NCI-H1694 treated with DMSO at 0.1 percent for 48 hours (cell line): Measurements from ENCODE around the gene TBC1D22B.

ENCODE experiments used
- DNase-seq: peaks from one replicate; lab custom pipeline; 2025; lab: John Stamatoyannopoulos, UW

Gene TBC1D22B

DNA sequence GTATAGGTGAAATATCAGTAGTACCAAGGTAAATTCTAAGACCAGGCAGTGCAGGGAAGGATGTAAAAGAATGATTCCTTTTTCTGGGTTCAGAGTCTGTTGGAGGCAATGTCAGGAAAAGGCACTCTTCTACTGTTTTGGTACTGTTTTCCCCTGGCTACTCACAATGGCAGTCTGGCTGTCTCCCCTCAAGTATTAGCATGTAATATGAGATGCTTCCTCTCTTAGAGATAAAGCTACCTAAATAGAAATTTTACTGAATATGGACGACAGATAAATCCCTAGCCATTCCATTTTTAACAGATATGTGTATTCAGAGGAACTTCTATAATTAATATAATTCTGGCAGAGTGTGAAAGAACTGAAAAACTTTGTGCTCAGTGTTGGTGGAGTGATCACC is 99.7 kb downstream of the TBC1D22B start:
- DNase-seq: no peak

DNA sequence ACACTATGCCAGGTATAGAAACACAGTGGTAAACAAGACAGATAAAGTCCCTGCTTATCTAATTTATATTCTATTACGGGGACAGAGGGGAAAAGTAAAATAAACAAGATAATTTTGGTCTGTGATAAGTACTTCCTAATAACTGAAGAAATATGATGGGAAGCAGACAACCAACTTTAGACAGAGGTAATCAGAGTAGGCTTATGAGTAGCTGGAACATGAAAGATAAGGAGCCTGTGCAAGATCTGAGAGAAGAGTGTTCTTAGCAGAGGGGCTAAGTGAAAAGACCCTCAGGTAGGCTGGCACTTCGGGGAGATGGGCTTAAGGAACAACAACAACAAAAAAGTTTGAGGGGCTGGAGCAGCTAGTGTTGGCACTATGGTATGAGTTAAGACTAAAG is 100.3 kb downstream of the TBC1D22B start:
- DNase-seq: no peak

DNA sequence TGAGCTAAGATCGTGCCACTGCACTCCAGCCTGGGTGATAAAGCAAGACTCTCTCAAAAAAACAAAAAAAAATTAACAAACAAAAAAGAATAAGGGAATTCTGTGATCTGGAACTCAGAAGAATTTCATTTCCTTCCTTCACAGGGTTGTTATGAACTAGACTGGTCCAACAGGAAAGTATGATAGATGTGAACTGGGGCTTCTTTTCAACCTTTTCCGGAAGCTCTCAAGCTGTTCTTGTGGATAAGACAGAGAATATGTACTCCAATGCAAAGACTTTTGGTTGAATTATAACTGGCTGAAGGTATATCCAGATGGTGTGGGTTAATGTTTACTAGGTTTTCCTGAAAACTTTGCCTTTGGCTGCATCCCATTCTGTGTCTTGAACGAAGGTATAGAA is 101.5 kb downstream of the TBC1D22B start:
- DNase-seq: no peak

DNA sequence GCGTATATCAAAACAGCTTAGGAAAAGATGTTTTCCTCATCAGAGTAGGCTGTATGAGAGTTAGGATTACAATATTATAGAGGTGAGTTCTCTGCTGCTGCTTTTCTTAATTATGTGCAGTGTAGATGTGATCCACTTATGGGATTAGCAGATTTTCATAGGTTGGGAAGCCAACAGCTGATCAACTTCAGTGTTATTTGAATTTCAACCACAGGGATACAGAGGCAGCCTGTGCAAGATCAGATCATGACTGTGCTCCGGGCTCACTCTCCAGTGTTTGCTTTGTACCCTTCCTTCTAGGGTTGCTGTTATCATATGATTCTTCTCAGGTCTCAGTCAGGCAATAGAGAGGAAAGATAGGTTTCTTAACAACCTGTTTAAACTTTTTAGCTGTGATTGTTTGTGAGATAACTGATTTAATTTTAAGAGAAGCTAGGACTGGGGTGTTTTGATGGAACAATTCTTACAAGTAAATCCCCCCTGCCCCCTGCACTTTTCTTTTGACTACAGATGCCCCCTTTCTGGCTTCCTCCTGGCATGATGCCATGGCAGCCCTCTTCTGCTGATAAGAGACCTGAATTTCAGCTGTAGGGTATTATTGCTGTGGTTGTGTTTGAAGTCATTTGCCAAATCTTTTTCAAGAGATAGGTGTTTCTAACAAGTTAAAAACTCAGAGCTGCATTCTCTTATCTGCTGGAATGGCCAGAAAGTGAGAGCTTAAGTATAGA is 104.7 kb downstream of the TBC1D22B start:
- DNase-seq: no peak

DNA sequence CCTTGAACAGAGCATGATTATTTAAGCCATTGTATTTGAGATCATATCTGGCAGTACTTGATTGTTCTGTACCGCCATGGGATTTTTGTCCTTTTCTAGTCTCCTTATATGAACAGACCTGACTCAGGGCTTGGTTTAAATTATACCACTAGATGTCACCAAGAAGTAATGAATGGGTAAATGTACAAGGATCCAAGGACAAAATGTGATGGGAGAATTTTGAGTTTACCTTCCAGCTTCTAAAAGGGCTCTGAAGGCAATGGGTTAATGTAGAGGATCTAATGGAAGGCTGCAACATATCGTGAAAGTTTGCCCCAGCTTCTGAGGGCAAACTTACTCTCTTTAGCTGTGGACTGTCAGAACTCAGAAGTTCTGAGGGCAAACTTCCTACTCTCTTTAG is 108.2 kb downstream of the TBC1D22B start:
- DNase-seq: peak; percentile 37

DNA sequence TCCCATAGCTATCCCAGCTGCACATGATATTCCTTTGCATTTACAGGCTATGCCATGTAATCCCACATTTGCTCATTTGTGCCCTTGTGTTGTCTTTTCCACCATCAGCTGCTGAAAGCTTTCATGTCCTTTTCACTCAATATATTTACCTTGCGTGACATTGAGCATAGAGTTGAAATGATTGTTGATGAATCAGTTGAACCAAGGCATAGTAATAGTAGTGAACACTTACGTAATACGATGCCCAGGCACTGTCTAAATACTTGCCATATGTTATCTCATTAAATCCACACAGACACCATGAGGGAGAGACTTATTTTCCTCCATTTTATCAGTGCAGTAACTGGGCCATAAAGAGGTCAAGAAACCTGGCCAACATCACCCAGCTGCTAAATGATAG is 109.3 kb downstream of the TBC1D22B start:
- peak; percentile 21 for DNase-seq

DNA sequence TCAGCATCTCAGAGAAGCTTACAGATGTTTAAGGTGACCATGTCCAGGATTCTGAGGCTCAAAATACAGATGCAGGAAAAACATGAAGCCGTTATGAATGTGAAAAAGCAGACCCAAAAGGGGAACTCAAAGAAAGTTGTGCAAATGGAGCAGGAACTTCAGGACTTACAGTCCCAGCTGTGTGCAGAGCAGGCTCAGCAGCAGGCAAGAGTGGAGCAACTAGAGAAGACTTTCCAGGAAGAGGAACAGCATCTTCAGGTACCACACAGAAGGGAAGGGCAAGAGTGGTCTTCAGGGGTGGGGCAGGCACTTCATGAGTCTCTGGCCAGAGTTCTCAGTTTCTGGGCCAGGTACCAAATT is 111.4 kb downstream of the TBC1D22B start:
- no peak for DNase-seq

DNA sequence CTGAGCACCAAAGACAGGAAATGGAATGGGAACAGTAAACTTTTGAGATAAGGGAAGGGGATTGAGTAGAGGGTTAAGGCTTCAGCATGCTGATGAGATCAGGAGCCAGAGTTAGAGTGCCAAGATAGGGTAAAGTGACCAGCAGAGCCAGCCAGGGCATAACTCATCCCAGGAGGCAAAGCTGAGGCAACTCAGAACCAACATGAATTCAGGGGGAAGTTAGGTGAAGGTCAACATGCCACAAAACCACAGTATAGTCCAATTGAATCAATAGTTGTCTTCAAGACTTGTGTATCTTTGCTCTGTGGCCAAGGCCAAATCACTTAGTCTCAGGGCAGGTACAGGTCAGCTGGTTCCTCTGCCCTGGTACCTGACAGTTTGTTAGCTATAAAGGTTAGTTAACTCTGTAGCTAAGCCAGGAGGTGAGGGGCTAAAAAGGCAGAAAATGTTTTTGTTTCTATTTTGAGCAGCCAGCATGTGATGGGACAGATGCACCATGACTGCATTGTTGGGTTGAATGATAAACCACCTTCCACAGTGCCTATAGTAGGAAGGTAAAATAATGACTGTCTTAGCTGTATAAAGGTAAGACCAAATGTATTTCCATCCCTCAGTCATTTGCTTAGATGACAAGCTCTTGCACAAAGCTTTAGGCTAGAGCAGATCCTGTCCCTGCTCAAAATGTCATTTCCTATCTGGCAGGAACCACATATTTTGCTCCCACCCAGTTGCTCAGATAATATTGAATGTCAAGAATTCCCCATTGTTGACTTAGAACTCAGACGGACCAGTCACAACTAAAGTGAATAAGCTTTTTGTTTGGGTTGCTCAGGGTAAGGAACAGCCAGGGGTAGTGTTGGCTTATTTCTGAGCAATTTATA is 112.0 kb downstream of the TBC1D22B start:
- no peak for DNase-seq

DNA sequence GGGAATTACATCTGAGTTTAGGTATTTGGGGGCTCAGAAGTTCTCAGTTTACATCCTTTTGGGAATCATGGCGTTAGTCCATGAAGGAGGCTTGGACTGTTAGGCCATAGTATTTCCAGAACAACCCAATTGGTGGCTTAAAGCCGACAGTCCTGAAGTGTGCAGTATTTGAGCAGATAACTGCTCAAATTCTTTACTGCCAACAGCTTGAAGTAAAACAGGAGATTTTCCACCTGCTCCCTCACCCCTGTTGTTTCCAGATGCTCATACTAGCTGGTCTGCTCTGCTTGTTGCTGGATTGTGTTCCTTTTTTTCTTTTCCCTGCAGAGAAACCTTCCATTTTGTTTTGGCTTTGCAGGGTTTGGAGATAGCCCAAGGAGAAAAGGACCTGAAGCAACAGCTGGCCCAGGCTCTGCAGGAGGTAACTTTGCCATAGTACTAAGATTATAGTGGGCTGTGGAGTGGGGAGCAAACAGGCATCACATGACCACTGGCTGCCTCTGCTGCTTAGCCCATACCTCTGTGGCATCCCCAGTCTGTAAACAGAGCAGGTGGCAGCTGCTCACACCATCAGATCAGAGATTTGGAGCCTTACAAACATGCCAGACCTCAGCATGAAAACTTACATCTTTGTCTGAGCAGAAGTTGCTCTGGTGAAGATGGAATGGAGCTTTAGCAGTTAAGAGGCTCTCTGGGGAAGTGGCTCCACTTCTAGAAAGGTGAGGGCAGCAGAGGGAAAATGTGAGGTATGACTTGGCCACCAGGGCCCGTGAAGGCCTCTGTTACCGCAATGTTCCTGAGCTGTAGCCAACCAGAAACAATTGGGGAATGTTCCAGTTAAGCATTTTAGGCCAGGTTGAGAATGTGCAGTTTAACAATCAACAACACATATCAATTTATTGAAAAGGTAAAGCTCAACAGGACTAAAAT is 113.8 kb downstream of the TBC1D22B start:
- DNase-seq: no peak

DNA sequence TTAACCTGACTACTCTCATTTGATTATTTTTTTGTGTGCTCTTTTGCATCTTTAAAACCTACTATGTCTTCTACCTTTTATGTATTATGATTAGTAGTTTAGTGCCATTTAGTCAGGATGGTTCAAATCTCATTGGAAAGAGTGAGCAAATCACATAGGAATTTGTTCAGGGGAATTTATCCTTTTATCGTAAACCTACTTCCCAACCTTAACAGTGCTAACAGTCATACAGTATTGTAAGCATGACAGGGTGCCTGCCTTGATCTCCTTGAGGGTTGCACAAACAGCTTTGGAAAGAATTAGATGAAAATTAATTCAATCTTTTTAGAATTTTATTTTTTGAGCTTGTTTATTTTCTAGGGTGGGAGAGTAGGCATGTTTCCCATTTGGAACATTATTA is 114.5 kb downstream of the TBC1D22B start:
- DNase-seq: no peak

DNA sequence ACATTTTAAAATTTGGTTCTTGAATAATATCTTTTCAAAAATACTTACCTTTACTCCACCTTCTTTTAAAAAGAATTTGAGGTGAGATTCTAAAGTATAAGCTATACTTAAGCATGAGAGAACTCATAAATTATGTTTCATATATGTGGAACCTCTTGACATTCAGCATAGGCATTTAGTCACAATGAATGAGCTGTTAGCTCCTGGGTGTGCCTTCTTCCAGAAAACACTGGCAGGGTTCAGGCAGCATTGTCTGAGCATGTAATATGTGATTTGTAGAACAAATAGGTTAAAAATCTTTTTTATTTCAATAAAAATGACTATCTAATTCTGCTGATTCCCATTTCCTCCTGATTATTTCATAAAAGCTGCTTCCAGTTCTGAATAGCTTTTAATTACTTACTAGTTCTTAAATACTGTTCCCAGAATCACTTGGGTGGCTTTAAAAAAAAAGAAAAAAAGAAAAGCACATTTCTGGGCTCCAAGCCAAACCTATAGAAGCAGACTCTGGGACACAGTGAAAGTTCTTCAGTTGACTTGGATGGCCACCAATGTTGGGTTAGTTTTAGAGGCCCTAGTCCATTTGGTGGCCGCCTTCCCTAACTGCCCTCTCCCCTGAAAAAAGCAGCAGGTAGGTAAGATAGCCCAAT is 116.4 kb downstream of the TBC1D22B start:
- no peak for DNase-seq

DNA sequence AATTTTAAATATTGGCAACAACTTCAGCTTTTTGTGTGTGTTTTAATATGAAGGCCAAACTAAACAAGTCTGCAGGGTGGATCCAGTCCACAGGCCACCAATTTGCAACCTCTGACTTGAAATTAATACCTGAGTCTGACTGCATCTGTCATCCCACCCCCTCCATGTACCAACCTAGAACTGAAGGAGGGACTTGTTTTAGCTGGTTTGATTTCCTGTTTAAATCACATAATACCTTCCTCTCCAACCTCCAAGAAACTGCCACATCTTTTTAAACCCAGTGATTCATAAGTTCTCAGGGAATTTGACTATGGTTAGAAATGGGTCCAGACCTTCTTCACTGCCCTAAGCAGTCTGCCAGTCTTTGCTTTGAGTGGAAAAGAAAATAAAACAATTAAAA is 117.8 kb downstream of the TBC1D22B start:
- no peak for DNase-seq

DNA sequence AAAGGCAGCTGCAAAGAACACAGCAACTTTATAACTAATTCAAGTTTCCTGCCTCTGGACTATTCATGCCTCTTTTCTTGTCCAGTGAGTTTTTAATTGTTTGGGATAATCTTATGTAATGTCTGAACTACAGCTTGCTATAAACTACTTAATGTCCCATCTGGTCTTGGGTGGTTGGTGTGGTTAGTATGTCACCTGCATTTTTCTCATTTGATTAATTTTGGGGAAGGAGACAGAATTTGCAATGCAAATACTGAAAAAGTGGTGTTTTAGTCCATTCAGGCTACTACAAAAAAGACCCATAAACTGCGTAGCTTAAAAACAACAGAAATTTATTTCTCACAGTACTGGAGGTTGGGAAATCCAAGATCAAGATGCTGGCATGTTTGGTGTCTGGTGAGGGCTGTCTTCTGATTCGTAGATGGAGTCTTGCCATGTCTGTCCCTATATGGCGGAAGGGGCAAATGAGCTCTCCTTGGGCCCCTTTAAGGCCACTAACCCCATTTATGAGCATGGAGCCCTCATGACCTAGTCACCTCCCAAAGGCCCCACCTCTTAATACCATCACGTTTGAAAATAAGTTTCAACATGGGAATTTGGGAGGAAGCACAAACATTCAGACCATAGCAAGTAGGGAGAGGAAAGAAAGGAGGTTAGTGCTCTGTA is 118.6 kb downstream of the TBC1D22B start:
- DNase-seq: no peak

DNA sequence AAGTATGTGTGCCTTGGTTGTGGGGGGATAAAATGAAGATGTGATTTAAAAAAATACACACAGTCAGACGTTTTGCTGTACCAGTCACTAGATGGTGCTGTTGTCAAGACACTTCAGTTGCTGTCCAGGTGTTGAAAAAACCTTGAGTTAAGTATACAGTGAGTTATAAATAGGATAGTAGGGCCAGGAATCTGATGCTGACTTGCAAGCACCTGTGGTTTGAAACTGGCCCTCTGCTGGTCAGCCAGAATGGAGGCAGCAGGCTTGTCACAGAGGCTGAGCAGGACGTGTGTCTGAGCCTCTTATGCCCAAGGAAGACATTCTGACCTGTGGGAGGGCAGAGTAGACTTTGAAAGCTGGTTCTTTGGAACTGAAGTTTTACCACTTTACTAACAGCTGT is 124.0 kb downstream of the TBC1D22B start:
- DNase-seq: peak; percentile 61
